Esophagus squamous epithelium (tissue), 4 donors: ENCODE results near the gene RNGTT.

Experiments
- CTCF ChIP-seq, 6 experiments: fragments of 450-650 bp in 4 of 6; fragments of 200-600 bp in 2 of 6; sonication (generic) in 2 of 6; IDR thresholded peaks; one replicate each; pipeline ENCODE4 v1.5.1; 2016 to 2019; ENCODE audit warnings: antibody characterized with exemption in 6 of 6, mild to moderate bottlenecking in 4 of 6, moderate library complexity in 4 of 6
- POLR2A ChIP-seq, 4 donors: fragments of 450-650 bp; IDR thresholded peaks; one replicate each; pipeline ENCODE4 v1.6.1; 2017; ENCODE audit warnings: antibody characterized with exemption in 4 of 4, mild to moderate bottlenecking in 4 of 4, moderate library complexity in 3 of 4

- TF ChIP-seq CTCF (IDR thresholded peaks at IDR 0.05) (no peak), POLR2A (IDR thresholded peaks at IDR 0.05) (no peak)
These were observed 202.0 kb downstream of the RNGTT start for GRCh38 chr6:88761237-88762031.
